Subcutaneous adipose tissue (tissue), 4 donors: Measurements from ENCODE around the gene KRTAP6-3. TPM values are rescaled to one million over a fixed set of nuclear protein-coding genes. Genes with fewer than 3 reads are reported as not detected.

ENCODE experiments used
- total RNA-seq, 4 donors: library from RNA; depleted of rRNA; stranded (reverse); fragments of >200 nt; gene quantifications; one replicate each; pipeline ENCODE4 v1.1.0, GENCODE V29; 2016
- TF ChIP-seq, protein P1 (sequence below): fragments of 450-650 bp; IDR thresholded peaks from one replicate; pipeline ENCODE4 v1.5.1; 2016; ENCODE audit warnings: low read depth, mild to moderate bottlenecking, control low read depth, antibody characterized with exemption, moderate library complexity

KRTAP6-3 gene
- total RNA-seq, 4 donors from 2014 or later: not detected

DNA sequence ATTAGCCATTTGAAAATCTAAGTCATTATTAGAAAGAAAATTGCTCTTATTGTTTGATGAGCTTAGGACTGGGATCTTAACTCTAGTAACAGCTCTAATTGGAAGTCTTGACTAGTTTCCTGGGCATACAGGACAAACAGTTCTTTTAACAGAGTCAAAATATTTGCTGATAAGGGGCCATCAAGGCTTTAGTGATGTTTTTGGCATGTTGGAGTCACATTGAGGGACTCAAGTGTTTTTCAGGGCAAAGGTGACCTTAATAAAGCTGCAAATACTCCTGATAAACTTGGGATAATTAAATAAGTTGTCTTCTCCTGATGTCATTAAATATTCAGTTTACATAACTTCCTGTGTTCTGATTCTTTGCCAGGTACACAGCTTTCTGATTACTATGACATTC, 24.6 kb upstream of the KRTAP6-3 start:
- TF ChIP-seq, protein P1, sequence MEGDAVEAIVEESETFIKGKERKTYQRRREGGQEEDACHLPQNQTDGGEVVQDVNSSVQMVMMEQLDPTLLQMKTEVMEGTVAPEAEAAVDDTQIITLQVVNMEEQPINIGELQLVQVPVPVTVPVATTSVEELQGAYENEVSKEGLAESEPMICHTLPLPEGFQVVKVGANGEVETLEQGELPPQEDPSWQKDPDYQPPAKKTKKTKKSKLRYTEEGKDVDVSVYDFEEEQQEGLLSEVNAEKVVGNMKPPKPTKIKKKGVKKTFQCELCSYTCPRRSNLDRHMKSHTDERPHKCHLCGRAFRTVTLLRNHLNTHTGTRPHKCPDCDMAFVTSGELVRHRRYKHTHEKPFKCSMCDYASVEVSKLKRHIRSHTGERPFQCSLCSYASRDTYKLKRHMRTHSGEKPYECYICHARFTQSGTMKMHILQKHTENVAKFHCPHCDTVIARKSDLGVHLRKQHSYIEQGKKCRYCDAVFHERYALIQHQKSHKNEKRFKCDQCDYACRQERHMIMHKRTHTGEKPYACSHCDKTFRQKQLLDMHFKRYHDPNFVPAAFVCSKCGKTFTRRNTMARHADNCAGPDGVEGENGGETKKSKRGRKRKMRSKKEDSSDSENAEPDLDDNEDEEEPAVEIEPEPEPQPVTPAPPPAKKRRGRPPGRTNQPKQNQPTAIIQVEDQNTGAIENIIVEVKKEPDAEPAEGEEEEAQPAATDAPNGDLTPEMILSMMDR: no peak

DNA sequence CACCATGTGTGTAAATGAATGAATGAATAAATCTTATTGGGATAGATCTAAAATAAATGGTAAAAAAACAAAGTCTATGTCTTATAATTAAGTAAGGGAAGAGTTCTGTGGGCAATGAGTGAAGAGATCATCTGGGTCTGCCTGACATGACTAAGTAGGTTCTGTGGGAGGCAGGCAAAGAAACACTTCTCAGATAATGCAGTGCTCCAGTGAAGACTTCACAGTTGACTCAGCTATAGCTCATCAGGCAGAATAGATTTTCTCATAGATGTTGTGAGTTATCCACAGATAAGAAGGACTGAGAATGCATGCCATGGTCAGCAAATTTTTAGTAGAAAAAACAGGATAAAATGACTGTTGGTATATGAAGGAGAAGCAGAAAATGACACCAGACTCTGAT, 14.5 kb upstream of the KRTAP6-3 start:
- TF ChIP-seq, protein P1: no peak

DNA sequence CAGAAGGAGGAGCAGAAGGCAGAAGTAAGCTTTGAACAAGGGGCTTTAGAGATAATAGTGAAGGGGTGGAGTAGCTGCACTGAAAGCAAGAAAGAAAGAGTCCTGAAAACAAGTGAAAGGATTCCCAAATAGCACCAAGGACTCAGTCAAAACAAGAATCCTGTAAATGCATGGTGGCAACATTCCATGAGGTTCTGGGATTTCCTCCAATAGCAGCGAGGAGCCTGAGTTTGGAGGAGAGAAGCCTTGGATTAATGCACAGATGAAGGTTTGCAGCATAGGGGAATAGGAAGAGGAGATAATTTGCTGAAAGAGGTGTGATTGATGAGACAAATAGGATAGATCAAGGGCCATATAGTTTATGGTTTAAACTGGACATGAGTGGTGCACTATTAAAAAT, 12.9 kb upstream of the KRTAP6-3 start:
- TF ChIP-seq, protein P1: no peak

DNA sequence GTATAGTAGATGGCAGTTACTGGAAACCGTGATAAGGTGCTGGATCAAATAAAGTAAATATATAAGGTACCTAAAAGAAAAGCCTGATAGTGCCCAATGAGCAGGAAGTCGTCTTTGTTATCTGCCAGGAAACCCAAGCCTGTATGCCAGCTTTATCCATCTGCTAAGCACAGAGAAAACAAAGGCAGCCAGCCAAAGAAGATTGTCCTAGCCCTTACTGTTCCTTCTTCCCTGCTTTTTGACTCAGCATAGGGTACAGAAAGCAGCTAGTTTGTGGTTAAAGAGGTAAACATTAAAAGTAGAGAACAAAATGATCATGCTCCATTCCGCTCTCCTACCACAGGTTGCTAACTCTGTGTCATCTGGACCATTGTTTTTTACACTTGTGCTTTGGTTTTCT, 12.1 kb upstream of the KRTAP6-3 start:
- TF ChIP-seq, protein P1: no peak

DNA sequence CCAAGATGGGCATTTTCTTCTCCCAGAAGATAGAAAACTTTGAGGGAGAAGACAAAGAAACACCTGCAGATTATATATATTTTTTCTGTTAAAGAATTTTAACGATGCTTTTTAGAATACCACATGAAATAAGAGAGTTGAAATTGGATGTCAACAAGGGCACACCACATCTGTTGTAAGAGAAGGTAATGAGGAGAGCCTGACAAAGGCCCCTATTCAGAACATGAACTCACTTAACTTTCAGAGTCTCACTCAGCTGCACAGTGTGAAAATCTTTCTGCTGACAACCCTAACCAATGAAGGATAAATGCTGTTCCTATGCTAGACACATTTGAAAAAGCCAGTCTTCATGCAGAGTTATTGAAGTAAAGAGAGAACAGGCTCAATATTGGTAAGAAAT, 9.4 kb upstream of the KRTAP6-3 start:
- TF ChIP-seq, protein P1: no peak

DNA sequence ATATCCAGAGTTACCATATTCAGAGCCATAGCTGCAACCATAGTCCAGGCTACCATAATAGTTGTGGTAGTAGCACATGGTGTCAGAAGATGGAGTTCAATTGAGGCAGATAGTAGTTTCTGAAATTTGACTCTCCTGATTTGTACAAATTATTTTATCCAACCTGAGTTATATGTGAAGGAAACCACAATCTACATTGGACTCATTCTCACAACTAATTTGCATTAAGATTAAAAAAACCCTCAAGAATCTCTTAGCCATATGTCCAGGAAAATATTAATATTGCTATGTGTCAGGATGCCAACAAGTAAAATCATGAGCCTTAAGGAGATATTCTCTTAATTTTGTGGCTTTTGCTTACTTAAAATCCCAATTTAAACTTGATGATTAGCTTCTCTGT, 1.9 kb upstream of the KRTAP6-3 start, which contains the start of gene KRTAP22-2:
TSS of gene KRTAP22-2 (minus strand) at position 101 of the 400 bp plus-strand sequence.
- TF ChIP-seq, protein P1: no peak

DNA sequence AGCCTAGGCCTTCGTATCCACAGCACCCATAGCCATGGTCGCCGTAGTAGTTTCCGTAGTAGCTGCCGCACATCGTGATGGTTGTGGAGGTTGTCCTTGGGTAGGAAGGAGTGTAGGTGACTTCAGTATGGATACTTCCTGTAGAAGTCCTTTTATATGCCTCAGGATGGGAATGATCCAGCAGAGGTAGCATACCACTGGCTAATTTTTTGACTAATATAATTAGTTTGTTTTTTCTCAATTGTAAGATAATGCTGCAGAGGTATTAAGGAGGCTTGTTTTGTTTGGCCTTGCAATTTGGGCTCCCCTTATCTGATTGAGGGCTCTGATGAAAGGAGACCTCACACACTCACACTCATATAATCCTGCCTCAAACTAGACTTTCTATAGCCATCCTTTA, 6.6 kb downstream of the KRTAP6-3 start, which contains the start of gene KRTAP6-2:
TSS of gene KRTAP6-2 (minus strand) at position 101 of the 400 bp plus-strand sequence. CDS start at position 73, 28 bp downstream.
- TF ChIP-seq, protein P1: no peak
